Lower leg skin (tissue), 3 donors: ENCODE measurements around the gene ACLY.

Experiments
- POLR2A ChIP-seq, 2 donors: fragments of 450-650 bp; IDR thresholded peaks; one replicate each; pipeline ENCODE4 v1.6.1; 2016 to 2017; ENCODE audit warnings: antibody characterized with exemption in 2 of 2, mild to moderate bottlenecking in 1 of 2, moderate library complexity in 1 of 2
- TF ChIP-seq, protein P1 (sequence below), 3 donors: fragments of 450-650 bp; IDR thresholded peaks; one replicate each; pipeline ENCODE4 v1.5.1; 2016; ENCODE audit warnings: antibody characterized with exemption in 3 of 3, mild to moderate bottlenecking in 3 of 3, moderate library complexity in 2 of 3

DNA sequence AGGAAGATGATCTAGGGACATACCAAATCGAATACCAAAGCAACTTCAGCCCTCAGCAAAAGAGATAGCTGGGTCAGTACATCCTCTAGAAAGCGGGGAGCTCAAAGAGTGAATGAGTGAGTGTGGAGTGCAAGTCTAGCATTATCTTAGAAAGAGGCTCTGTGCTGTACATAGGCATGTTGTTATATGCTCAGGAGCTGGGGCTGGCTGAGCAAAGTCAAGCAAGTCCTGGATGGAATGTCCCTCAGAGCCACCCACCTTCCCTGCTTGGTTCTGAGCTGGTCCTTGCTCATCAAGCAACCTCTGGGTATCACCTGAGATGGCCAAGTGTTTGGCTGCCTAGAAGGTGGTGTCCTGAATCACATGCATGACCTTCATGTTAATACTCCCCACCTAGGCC is 48.7 kb downstream of the ACLY start:
- TF ChIP-seq, protein P1, sequence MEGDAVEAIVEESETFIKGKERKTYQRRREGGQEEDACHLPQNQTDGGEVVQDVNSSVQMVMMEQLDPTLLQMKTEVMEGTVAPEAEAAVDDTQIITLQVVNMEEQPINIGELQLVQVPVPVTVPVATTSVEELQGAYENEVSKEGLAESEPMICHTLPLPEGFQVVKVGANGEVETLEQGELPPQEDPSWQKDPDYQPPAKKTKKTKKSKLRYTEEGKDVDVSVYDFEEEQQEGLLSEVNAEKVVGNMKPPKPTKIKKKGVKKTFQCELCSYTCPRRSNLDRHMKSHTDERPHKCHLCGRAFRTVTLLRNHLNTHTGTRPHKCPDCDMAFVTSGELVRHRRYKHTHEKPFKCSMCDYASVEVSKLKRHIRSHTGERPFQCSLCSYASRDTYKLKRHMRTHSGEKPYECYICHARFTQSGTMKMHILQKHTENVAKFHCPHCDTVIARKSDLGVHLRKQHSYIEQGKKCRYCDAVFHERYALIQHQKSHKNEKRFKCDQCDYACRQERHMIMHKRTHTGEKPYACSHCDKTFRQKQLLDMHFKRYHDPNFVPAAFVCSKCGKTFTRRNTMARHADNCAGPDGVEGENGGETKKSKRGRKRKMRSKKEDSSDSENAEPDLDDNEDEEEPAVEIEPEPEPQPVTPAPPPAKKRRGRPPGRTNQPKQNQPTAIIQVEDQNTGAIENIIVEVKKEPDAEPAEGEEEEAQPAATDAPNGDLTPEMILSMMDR (IDR thresholded peaks at IDR 0.05) = no peak
- no peak for TF ChIP-seq POLR2A (IDR thresholded peaks at IDR 0.05)
